Measurements from ENCODE around the gene PAPPA.

PAPPA gene

GRCh38 chr9:116442528-116442927 is 288.9 kb downstream of the PAPPA start:
- no peak for DNase-seq (ENCODE audit: low read depth, low spot score)
- H3K27ac ChIP-seq: no peak overlapping the region

DNA sequence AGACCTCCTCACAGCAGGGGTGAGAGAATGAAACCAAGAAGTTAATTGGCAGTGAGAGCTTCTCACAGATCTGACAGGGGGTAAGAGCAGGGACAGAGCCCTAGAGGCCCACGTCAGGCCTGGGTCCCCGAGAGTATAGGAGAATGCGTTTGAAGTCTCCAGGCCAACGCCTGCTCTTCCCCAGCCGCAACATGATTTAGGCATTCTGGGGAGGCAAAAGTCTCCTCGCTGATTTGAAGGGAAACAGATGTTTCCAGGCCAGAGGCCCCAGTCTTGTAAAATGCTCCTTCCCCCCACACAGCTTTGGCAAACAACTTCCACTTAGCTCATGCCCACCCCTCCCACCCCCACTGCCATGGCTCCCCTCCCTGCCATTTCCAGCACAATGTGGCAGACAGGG is 294.3 kb downstream of the PAPPA start:
- no peak overlapping the region for H3K27ac ChIP-seq
- DNase-seq (ENCODE audit: low read depth, low spot score): no peak

DNA sequence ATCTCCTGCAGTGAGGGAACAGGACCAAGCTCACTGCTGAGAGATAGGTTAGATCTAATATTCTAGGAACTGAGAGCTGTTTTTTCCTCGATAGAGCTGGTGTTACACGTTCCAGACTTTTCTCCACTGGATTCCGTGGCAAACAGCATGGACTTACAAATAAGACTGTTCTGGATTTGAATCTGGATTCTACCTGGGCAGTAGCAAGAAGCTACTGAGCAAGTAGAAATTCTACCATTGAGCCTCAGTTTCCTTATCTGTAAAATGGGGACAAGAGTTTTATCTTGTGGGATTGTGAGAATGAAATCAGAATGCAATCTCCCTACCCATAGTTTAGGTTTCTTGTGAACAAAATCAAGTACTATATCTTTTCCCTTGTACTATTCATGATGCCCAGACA is 294.8 kb downstream of the PAPPA start:
- no peak for DNase-seq (ENCODE audit: low read depth, low spot score)
- H3K27ac ChIP-seq: no peak overlapping the region

- no peak overlapping the region for H3K27ac ChIP-seq
- no peak for DNase-seq (ENCODE audit: low read depth, low spot score)
These were observed 296.4 kb downstream of the PAPPA start for GRCh38 chr9:116449949-116450348.

GRCh38 chr9:116450378-116451139 is 297.0 kb downstream of the PAPPA start:
- DNase-seq (ENCODE audit: low read depth, low spot score): no peak

DNA sequence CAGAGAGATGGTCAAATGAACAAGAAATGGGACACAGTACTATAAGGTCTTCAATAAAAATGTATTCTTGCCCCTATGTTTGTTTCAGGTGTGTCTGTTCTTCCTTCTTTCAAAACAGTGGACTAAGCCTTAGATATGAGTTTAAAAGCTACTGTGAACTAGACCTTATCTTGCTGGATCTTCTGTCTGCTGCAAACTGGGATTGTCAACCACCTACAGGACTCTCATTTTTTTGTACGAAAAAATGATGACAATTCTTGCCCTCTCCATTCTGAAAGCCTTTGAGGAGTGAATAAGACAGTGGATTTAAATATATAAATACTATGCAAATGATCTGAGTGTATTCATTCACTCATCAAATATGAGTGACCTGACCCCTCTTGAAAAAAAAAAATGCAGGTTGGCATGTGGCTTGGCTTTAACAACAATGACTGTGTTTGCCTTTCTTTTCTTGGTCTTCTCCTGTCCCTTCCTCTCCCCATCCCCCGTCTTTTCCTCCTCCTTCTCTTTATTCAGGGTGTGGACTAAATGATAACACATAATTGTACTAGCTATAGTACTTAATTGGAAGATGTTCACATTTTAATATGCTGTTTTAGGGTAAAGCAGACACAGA is 298.0 kb downstream of the PAPPA start:
- no peak overlapping the region for H3K27ac ChIP-seq
- no peak for DNase-seq (ENCODE audit: low read depth, low spot score)

More at GRCh38 chr9:116450378-116451139, 297.0 kb downstream of the PAPPA start:
- H3K27ac ChIP-seq: no peak overlapping the region
